Brain microvascular endothelial cell (primary cell): Measurements from ENCODE around the gene HIVEP3.

ENCODE experiments used
- DNase-seq: peaks from one replicate; pipeline ENCODE4 v3.0.0-alpha.2; 2020
- H3K27ac ChIP-seq: fragments of 250-450 bp; sonication (Bioruptor Pico); 2 replicates; pipeline ENCODE4 v1.5.1; 2020; ENCODE audit warnings: mild to moderate bottlenecking, moderate library complexity
- H3K27me3 ChIP-seq: fragments of 250-450 bp; sonication (Bioruptor Pico); replicated peaks from 2 replicates; pipeline ENCODE4 v1.5.1; 2020; ENCODE audit warnings: mild to moderate bottlenecking
- H3K36me3 ChIP-seq: fragments of 250-450 bp; sonication (Bioruptor Pico); replicated peaks from 2 replicates; pipeline ENCODE4 v1.5.1; 2020; ENCODE audit warnings: mild to moderate bottlenecking
- H3K4me3 ChIP-seq: 2 replicates; pipeline ENCODE4 v1.5.1; 2011; ENCODE audit warnings: low read depth, mild to moderate bottlenecking, control low read depth, low read length, moderate library complexity
- CTCF ChIP-seq: IDR thresholded peaks from 2 replicates; pipeline ENCODE4 v1.5.1; 2011; ENCODE audit warnings: low read depth, mild to moderate bottlenecking, moderate library complexity, low read length, control low read depth, inconsistent platforms; ENCODE audit errors: missing control alignments
- in situ Hi-C: cut with HindIII; loops from 2 replicates; pipeline ENCODE4 v1.10.0; 2017; ENCODE audit warnings: low sequenced_read_pairs, low pct_ligation_motif_present

Gene HIVEP3

GRCh38 chr1:41592451-41593125, 326.1 kb downstream of the HIVEP3 start:
- H3K27me3 ChIP-seq = no peaks in the 10 kb centered on the region
- H3K27ac ChIP-seq = no peak overlapping the region
- no peaks in the 10 kb centered on the region for H3K36me3 ChIP-seq
- no peak for DNase-seq
- in situ Hi-C loops = no loop called here
- no peak for TF ChIP-seq CTCF
- no peak overlapping the region for H3K4me3 ChIP-seq

- no peak for DNase-seq
- in situ Hi-C loops = no loop called here
- no peak for TF ChIP-seq CTCF
- no peaks in the 10 kb centered on the region for H3K36me3 ChIP-seq
- H3K4me3 ChIP-seq = no peak overlapping the region
- H3K27me3 ChIP-seq = no peaks in the 10 kb centered on the region
- H3K27ac ChIP-seq = no peak overlapping the region
Measured at GRCh38 chr1:41591891-41592290, 326.8 kb downstream of the HIVEP3 start.

- DNase-seq = no peak
- in situ Hi-C loops = no loop called here
- H3K4me3 ChIP-seq = no peak overlapping the region
- no peaks in the 10 kb centered on the region for H3K36me3 ChIP-seq
- TF ChIP-seq CTCF = no peak
- H3K27ac ChIP-seq = no peak overlapping the region
- H3K27me3 ChIP-seq = no peaks in the 10 kb centered on the region
Measured at GRCh38 chr1:41590331-41590730, 328.4 kb downstream of the HIVEP3 start.

GRCh38 chr1:41589395-41589794, 329.3 kb downstream of the HIVEP3 start:
- DNase-seq = no peak
- in situ Hi-C loops = no loop called here
- Histone ChIP-seq H3K4me3 (no peak overlapping the region), H3K36me3 (no peaks in the 10 kb centered on the region), H3K27ac (no peak overlapping the region), H3K27me3 (no peaks in the 10 kb centered on the region)
- TF ChIP-seq CTCF = no peak

- DNase-seq = no peak
- Histone ChIP-seq H3K27ac (no peak overlapping the region), H3K36me3 (no peaks in the 10 kb centered on the region), H3K27me3 (no peaks in the 10 kb centered on the region), H3K4me3 (no peak overlapping the region)
- in situ Hi-C loops = no loop called here
- no peak for TF ChIP-seq CTCF
Measured at GRCh38 chr1:41588334-41588875, 330.3 kb downstream of the HIVEP3 start.

- Histone ChIP-seq H3K36me3 (no peaks in the 10 kb centered on the region), H3K4me3 (no peak overlapping the region), H3K27ac (no peak overlapping the region), H3K27me3 (no peaks in the 10 kb centered on the region)
- DNase-seq = no peak
- no peak for TF ChIP-seq CTCF
- in situ Hi-C loops = no loop called here
Measured at GRCh38 chr1:41587791-41588190, 330.9 kb downstream of the HIVEP3 start.
